Body of pancreas (tissue), 4 donors: Measurements from ENCODE around the gene UBALD1. TPM values are rescaled to one million over a fixed set of nuclear protein-coding genes. Genes with fewer than 3 reads are reported as not detected.

Source experiments
- ATAC-seq: fragments of 150-250 bp; one replicate; pipeline ENCODE4 v1.9.1; 2016
- DNase-seq, 4 donors: peaks; one replicate each; pipeline ENCODE4 v3.0.0-alpha.2; 2019
- H3K27ac ChIP-seq, 4 donors: fragments of 200-600 bp; sonication (generic); 1 replicate in 3 of 4; 2 replicates in 1 of 4; pipeline versions ENCODE4 v1.5.1 to v1.6.1; 2016 to 2019; ENCODE audit warnings: mild to moderate bottlenecking in 1 of 4, mixed read lengths in 1 of 4, moderate library complexity in 1 of 4
- H3K27me3 ChIP-seq, 2 donors: fragments of 200-600 bp; sonication (generic); one replicate each; pipeline ENCODE4 v1.6.0; 2016; ENCODE audit warnings: mild to moderate bottlenecking in 1 of 2
- H3K36me3 ChIP-seq, 2 donors: fragments of 200-600 bp; sonication (generic); replicated peaks in 1 of 2; 2 replicates each; pipeline ENCODE4 v1.5.1; 2016; ENCODE audit warnings: low read depth in 2 of 2; ENCODE audit not compliant: insufficient read depth in 1 of 2
- H3K4me1 ChIP-seq: fragments of 200-600 bp; sonication (generic); one replicate; pipeline ENCODE4 v1.6.0; 2016
- H3K4me3 ChIP-seq, 2 donors: fragments of 200-600 bp; sonication (generic); 1 replicate in 1 of 2; 2 replicates in 1 of 2; pipeline ENCODE4 v1.5.1; 2016 to 2019
- H3K9me3 ChIP-seq, 3 donors: fragments of 200-600 bp; sonication (generic); 1 replicate in 2 of 3; 2 replicates in 1 of 3; pipeline ENCODE4 v1.5.1; 2016
- POLR2A ChIP-seq, 3 donors: fragments of 450-650 bp; IDR thresholded peaks; one replicate each; pipeline ENCODE4 v1.6.1; 2016; ENCODE audit warnings: antibody characterized with exemption in 3 of 3, mild to moderate bottlenecking in 2 of 3
- WGBS, 2 donors: methylation state at CpG; one replicate each; pipeline ENCODE4 v1.1.5; 2017; 5-methylcytosine and 5-hydroxymethylcytosine counted together
- intact Hi-C: fragments of 100-400 bp; cut with DNase I; formaldehyde crosslinking; loops from one replicate; pipeline ENCODE4 v1.15.1; 2023
- total RNA-seq, 2 donors: library from RNA; depleted of rRNA; stranded (reverse); fragments of >200 nt; gene quantifications; one replicate each; pipeline ENCODE4 v1.1.0, GENCODE V29; 2016
- TF ChIP-seq, protein P1 (sequence below), 7 experiments: fragments of 450-650 bp in 4 of 7; fragments of 200-600 bp in 3 of 7; sonication (generic) in 3 of 7; IDR thresholded peaks; one replicate each; pipeline ENCODE4 v1.5.1; 2016 to 2019; ENCODE audit warnings: antibody characterized with exemption in 7 of 7

The UBALD1 gene
- total RNA-seq, 2 donors from 2014 or later: 11.9 to 19.4 TPM

DNA sequence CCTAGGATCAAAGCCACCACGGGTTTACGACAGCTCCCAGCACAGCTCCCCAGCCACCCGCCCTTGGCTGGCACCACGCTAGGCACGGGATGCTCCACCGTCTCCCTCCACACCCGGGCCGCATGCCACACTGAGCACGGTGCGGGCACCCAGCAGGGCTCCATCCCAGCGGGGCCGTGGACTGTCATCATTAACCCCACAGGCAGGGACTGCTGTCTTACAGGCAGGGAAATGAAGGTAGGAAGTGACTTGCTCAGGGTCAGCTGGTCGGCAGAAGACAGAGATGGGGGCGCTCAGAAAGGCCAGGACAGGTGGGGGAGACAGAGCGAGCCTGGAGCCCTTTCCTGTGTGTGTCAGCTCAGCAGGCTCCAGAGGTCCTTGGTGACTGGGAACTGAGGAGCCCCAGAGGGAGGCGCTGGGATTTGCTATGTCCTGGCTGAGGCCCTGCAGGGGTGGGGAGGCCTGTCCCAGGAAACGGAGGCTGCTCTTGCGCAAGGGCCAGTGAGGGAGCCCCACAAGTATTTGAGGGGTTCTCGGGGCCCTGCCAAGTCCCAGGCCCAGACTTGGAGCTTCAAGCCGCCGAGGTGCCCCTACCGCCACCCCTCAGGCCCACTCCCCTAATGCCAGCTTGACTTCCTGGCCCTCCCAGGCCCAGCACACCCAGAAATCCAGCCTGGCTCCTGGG lies 3.2 kb downstream of the UBALD1 start:
- TF ChIP-seq POLR2A (IDR thresholded peaks at IDR 0.05): no peak
- TF ChIP-seq, protein P1, sequence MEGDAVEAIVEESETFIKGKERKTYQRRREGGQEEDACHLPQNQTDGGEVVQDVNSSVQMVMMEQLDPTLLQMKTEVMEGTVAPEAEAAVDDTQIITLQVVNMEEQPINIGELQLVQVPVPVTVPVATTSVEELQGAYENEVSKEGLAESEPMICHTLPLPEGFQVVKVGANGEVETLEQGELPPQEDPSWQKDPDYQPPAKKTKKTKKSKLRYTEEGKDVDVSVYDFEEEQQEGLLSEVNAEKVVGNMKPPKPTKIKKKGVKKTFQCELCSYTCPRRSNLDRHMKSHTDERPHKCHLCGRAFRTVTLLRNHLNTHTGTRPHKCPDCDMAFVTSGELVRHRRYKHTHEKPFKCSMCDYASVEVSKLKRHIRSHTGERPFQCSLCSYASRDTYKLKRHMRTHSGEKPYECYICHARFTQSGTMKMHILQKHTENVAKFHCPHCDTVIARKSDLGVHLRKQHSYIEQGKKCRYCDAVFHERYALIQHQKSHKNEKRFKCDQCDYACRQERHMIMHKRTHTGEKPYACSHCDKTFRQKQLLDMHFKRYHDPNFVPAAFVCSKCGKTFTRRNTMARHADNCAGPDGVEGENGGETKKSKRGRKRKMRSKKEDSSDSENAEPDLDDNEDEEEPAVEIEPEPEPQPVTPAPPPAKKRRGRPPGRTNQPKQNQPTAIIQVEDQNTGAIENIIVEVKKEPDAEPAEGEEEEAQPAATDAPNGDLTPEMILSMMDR (IDR thresholded peaks at IDR 0.05): no peak
- intact Hi-C loops: no loop called here
- Histone ChIP-seq H3K9me3 (no peaks in the 10 kb centered on the region), H3K36me3 (peaks cover 0 to 11% of the 10 kb centered on the region in 2 donors), H3K27me3 (no peaks in the 10 kb centered on the region), H3K4me3 (no peak overlapping the region), H3K4me1 (peaks cover 48% of the 10 kb centered on the region), H3K27ac (no peak overlapping the region)
- DNase-seq (no peak), ATAC-seq (no peak)
- 86 to 91% methylated on average over 13 to 21 of the region's 22 CpGs for WGBS, 2 donors

DNA sequence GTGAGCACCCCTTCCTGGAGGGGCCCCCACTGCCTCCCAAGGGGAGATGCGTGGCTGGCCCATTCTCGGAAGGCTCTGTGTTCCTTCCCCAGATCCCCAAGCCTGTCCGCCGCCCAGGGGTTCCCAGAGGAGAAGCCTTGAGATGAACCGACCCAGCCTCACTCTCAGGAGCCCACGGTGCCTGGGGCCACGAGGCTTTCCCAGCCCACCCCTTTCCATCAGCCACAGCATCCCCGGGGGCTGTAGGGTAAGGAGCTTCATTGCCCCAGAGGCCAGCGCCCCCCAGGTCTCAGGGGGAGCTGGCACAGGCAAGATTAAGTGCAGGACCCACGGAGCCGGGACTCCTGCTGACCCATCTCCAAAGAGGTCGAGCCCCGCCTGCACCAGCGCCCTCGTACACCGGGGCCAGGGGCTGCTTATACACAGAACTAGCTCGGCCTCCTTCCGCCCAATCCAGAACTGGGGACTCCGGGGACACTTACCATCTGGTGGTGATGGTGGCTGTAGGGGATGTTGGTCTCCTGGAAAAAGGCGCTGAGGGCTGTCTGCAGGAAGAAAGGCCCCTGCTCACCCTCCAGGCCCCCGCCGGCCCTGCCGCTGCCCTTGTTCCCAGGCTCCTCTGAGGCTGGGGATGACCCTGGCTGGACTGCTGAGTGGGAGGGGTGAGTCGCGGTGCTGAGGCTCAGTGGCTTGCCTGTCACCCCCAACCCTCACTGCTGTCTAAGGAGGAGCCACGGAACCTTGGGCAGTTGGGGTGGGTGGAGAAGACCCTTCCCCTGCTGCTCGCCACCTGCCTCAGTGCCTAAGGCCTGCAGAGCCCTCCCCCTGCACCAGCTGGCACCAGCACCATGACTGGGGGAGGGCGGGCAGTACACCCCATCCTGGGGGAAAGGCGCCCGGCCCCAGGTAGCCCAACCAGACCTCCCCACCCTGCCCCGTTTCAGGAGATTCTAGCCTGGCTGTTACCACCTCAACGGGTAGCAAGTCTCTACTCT lies 4.4 kb downstream of the UBALD1 start:
- ATAC-seq (no peak), DNase-seq (no peak)
- H3K27me3 ChIP-seq: no peaks in the 10 kb centered on the region
- no peak overlapping the region for H3K4me3 ChIP-seq
- peaks cover 42% of the 10 kb centered on the region for H3K4me1 ChIP-seq
- intact Hi-C loops: no loop called here
- H3K9me3 ChIP-seq: no peaks in the 10 kb centered on the region
- 90 to 98% methylated on average over 5 to 27 of the region's 32 CpGs for WGBS, 2 donors
- peaks cover 0 to 11% of the 10 kb centered on the region in 2 donors for H3K36me3 ChIP-seq
- TF ChIP-seq, protein P1 (IDR thresholded peaks at IDR 0.05): no peak
- no peak for TF ChIP-seq POLR2A (IDR thresholded peaks at IDR 0.05)
- no peak overlapping the region for H3K27ac ChIP-seq

DNA sequence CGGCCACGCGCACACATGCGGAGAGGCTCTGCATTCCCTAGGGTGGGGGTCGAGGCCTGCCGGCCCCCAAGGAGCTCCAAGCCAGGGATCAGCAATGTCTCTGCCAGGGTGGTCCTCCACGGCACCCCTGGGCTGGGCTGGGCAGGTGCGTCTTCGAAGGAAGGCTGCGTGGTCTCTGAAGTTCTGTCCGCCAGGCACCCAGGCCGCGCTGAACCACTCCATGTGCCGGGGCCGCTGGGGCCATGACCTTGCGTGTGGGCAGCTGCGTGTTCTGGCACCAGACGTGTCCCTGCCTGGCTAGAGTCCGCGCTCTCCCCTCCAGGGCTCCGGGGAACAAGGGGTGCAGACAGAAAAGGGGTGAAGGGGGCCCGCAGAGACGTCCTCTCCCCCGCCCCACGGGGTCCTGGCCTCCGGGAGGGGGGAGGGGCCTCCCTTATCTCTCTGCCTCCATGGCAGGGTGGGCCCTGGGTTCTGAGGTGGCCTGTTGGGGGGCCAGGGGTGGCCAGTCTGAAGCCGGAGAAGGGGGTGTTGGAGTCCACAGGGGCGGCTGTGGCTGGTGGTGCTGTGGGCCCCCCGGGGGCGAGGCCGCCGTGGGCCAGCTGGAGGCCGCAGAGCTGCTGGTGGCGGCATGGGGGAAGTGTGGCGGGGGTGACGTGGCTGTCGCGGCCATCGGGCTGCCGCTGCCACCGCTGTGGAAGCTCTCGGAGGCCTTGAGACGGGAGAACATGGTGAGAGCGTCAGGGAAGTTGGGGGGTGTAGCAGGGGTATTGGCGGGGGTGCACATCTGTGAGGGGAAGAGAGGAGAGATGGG lies 5.3 kb downstream of the UBALD1 start:
- no peaks in the 10 kb centered on the region for H3K27me3 ChIP-seq
- peaks cover 36% of the 10 kb centered on the region for H3K4me1 ChIP-seq
- H3K27ac ChIP-seq: no peak overlapping the region
- TF ChIP-seq, protein P1 (IDR thresholded peaks at IDR 0.05): no peak
- no peak for TF ChIP-seq POLR2A (IDR thresholded peaks at IDR 0.05)
- no peak for DNase-seq
- H3K36me3 ChIP-seq: peaks cover 0 to 11% of the 10 kb centered on the region in 2 donors
- H3K4me3 ChIP-seq: no peak overlapping the region
- ATAC-seq: no peak
- intact Hi-C loops: no loop called here
- 86 to 95% methylated on average over 22 to 39 of the region's 45 CpGs for WGBS, 2 donors
- no peaks in the 10 kb centered on the region for H3K9me3 ChIP-seq

DNA sequence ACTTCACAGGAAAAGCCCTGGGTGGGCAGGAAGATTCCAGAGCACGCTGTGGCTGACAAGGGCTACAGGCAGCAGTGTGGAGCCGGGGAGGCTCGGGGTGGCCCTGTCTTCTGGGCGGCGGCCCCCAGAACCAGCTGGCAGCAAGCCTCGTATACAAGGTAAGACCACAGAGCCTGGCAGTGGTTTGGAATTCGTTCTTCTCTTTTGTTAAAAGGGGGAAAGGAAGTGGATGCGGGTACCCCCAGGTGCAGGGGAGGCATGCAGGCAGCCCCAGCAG lies 6.0 kb downstream of the UBALD1 start:
- Histone ChIP-seq H3K27ac (no peak overlapping the region), H3K36me3 (peaks cover 0 to 11% of the 10 kb centered on the region in 2 donors), H3K27me3 (no peaks in the 10 kb centered on the region), H3K4me3 (no peak overlapping the region), H3K9me3 (no peaks in the 10 kb centered on the region), H3K4me1 (peaks cover 36% of the 10 kb centered on the region)
- 81 to 83% methylated on average over 2 to 8 of the region's 8 CpGs for WGBS, 2 donors
- intact Hi-C loops: no loop called here
- ATAC-seq (no peak), DNase-seq (no peak)
- TF ChIP-seq POLR2A (IDR thresholded peaks at IDR 0.05): no peak
- TF ChIP-seq, protein P1 (IDR thresholded peaks at IDR 0.05): no peak
